GM12878 (cell line): ENCODE results near the gene ASB2. TPM values are rescaled to one million over a fixed set of nuclear protein-coding genes. Genes with fewer than 3 reads are reported as not detected.
A peak's percentile ranks its signal among the peaks of the same experiment; 100 is the strongest.

ENCODE experiments used
- ATAC-seq: fragments of 200-7000 bp; cut with Tn5 transposase; 3 replicates; pipeline ENCODE4 v1.9.1; 2020; ENCODE audit warnings: mild to moderate bottlenecking, moderate library complexity
- BruUV-seq: library from RNA; stranded (reverse); fragments of 400-500 nt; replicated peaks from 2 replicates; lab custom pipeline; 2021; lab: Mats Ljungman, UMichigan
- CTCF ChIA-PET: fragments of 300-600 bp; sonication (Branson Sonifier 250); formaldehyde crosslinking; extraction: SDS; loops from one replicate; lab custom pipeline; 2021; ENCODE audit warnings: inconsistent platforms; lab: Yijun Ruan, JAX
- POLR2A ChIA-PET: fragments of 350-600 bp; formaldehyde crosslinking; extraction: SDS; loops from one replicate; lab custom pipeline; 2021; ENCODE audit warnings: inconsistent platforms; lab: Charles Lee
- RAD21 ChIA-PET: fragments of 300-600 bp; sonication (Branson Sonifier 250); formaldehyde crosslinking; loops from one replicate; lab custom pipeline; 2023; ENCODE audit warnings: antibody characterized with exemption; ENCODE audit not compliant: unreplicated experiment; lab: Charles Lee
- SMC1A ChIA-PET: fragments of 300-600 bp; sonication (Branson Sonifier 250); formaldehyde crosslinking; loops from one replicate; lab custom pipeline; 2023; ENCODE audit not compliant: unreplicated experiment, uncharacterized antibody; lab: Charles Lee
- DNase-seq: peaks from one replicate; pipeline ENCODE4 v3.0.0-alpha.2; 2011; ENCODE audit warnings: low read depth, low spot score
- FAIRE-seq: peaks from 3 replicates; lab custom pipeline; 2011; peaks lifted over from hg19 to GRCh38; lab: Jason Lieb, UNC
- H2AFZ ChIP-seq: 2 replicates; pipeline ENCODE4 v1.6.0; 2011; ENCODE audit warnings: low read depth, low read length, control low read depth; ENCODE audit not compliant: control insufficient read depth
- H3K27ac ChIP-seq: 2 replicates; pipeline ENCODE4 v1.5.1; 2011; ENCODE audit warnings: control low read depth; ENCODE audit not compliant: control insufficient read depth, insufficient read depth
- H3K27me3 ChIP-seq, 2 experiments: replicated peaks in 1 of 2; 2 replicates each; pipeline versions ENCODE4 v1.6.0 to v1.6.1; 2011; ENCODE audit warnings: low read length in 1 of 2; ENCODE audit not compliant: control insufficient read depth in 2 of 2, insufficient read depth in 2 of 2
- H3K36me3 ChIP-seq, 2 experiments: 2 replicates each; pipeline ENCODE4 v1.5.1; 2011; ENCODE audit warnings: low read length in 1 of 2; ENCODE audit not compliant: control insufficient read depth in 2 of 2, insufficient read depth in 2 of 2
- H3K4me1 ChIP-seq: 2 replicates; pipeline ENCODE4 v1.6.1; 2011; ENCODE audit warnings: mild to moderate bottlenecking, low read length, moderate library complexity, mixed read lengths; ENCODE audit not compliant: control insufficient read depth, insufficient read depth
- H3K4me2 ChIP-seq: 2 replicates; pipeline ENCODE4 v1.6.0; 2011; ENCODE audit warnings: control low read depth; ENCODE audit not compliant: control insufficient read depth, insufficient read depth
- H3K4me3 ChIP-seq: fragments of 200-600 bp; sonication (generic); 2 replicates; pipeline ENCODE4 v1.5.1; 2016
- H3K79me2 ChIP-seq: 2 replicates; pipeline ENCODE4 v1.6.0; 2011; ENCODE audit warnings: low read length; ENCODE audit not compliant: control insufficient read depth, insufficient read depth
- H3K9ac ChIP-seq: 2 replicates; pipeline ENCODE4 v1.8.0; 2011; ENCODE audit warnings: low read length, control low read depth, mixed read lengths; ENCODE audit not compliant: control insufficient read depth, insufficient read depth
- H3K9me3 ChIP-seq: replicated peaks from 3 replicates; pipeline ENCODE4 v1.5.1; 2011; ENCODE audit warnings: mild to moderate bottlenecking, low read length; ENCODE audit not compliant: control insufficient read depth, insufficient read depth
- H4K20me1 ChIP-seq: 2 replicates; pipeline ENCODE4 v1.6.0; 2011; ENCODE audit not compliant: control insufficient read depth, insufficient read depth
- BACH1 ChIP-seq: fragments of 450-650 bp; IDR thresholded peaks from 2 replicates; pipeline ENCODE4 v1.6.1; 2017; ENCODE audit warnings: mild to moderate bottlenecking, borderline replicate concordance
- CREM ChIP-seq: IDR thresholded peaks from 2 replicates; pipeline ENCODE4 v1.6.1; 2014; ENCODE audit warnings: antibody characterized with exemption, low read depth
- EP300 ChIP-seq, 2 experiments: fragments of 150-350 bp in 1 of 2; IDR thresholded peaks; 2 replicates each; pipeline ENCODE4 v1.6.1; 2011 to 2012; ENCODE audit warnings: low read depth in 2 of 2, low read length in 2 of 2, borderline replicate concordance in 1 of 2, improper control_type of control experiment in 1 of 2, inconsistent platforms in 1 of 2; ENCODE audit not compliant: control insufficient read depth in 1 of 2
- MEF2A ChIP-seq: IDR thresholded peaks from 2 replicates; pipeline ENCODE4 v1.6.1; 2011; ENCODE audit warnings: low read depth, mild to moderate bottlenecking, low read length, moderate library complexity; ENCODE audit not compliant: insufficient read depth
- WGBS: methylation state at CpG from one replicate; pipeline ENCODE4 v1.1.6; 2016; ENCODE audit warnings: low lambda C conversion rate; ENCODE audit not compliant: insufficient replicate concordance, insufficient coverage; ENCODE audit errors: missing lambda C conversion rate; 5-methylcytosine and 5-hydroxymethylcytosine counted together
- in situ Hi-C: fragments of 300-500 bp; cut with MboI; formaldehyde crosslinking; loops from 9 replicates; pipeline ENCODE4 v1.14.3; 2018; ENCODE audit warnings: mixed read lengths
- intact Hi-C: fragments of 100-400 bp; cut with micrococcal nuclease; formaldehyde crosslinking; loops from one replicate; pipeline ENCODE4 v1.14.2; 2022; ENCODE audit not compliant: unreplicated experiment
- polyA plus RNA-seq, 11 experiments: library from polyadenylated mRNA; depleted of rRNA in 4 of 11; unstranded in 6 of 11; stranded (reverse) in 5 of 11; fragments of >200 nt; fragmentation: Nextera tagmentation in 4 of 11; fragmentation: Illumina TruSeq in 1 of 11; extraction: Ambion mirVana in 4 of 11; extraction: Trizol in 1 of 11; gene quantifications; 1 replicate in 1 of 11; 2 replicates in 10 of 11; pipeline versions ENCODE4 v1.2.1 to v1.2.3, GENCODE V29; 2011 to 2016; ENCODE audit warnings: inconsistent platforms in 2 of 11, missing spikeins in 2 of 11, low read depth in 1 of 11
- total RNA-seq, 4 experiments: library from RNA; depleted of rRNA in 3 of 4; stranded (reverse); fragments of >200 nt in 3 of 4; fragmentation: Illumina TruSeq in 1 of 4; extraction: Trizol in 1 of 4; gene quantifications; 2 replicates each; pipeline versions ENCODE4 v1.2.1 to v1.2.3, GENCODE V29; 2013 to 2021

The ASB2 gene
- total and polyA plus RNA-seq, 10 of the 15 experiments (the other 5 are each of a cell fraction or from before 2014, with no cell fraction given), result 3.0 to 54.8 (median 33.5) TPM

DNA sequence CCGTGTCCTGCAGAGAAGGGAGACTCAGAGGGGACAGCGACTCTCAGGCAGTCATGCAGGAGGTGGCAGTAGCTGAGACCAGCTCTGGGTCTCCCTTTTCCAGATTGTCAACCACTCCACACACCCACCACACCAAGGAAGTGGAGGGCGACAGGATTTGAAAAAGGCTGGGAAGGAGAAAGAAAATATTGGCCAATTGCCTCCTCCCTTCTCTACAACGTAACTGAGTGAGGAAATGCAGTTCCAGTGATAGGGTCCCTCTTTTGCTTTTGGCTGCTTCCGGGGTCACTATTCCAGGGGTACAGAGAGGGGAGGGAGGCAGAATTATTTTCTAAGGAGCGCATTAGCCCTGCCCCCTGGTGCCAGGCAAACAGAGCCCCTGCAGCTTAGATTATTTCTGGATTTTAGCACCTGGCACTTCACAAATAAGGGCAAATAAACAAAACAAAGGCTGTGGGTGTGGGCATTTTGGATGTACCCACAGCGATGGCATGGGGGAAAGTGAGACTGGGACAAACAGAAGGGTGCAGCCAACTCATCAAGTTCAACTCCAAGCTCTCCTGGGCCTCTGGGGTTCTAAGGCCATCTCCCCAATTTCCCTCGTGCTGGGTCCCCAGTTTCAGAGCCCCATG is 20.4 kb downstream of the ASB2 start:
- Histone ChIP-seq H3K9ac (peak overlapping the region; percentile 80), H3K4me3 (peak overlapping the region; percentile 70), H3K4me1 (peaks cover 83% of the 10 kb centered on the region), H3K36me3 (peaks cover 0 to 2% of the 10 kb centered on the region in 2 experiments; a peak in 1 of 4 replicates), H3K27ac (peak overlapping the region; percentile 91), H3K4me2 (peak overlapping the region; percentile 98), H4K20me1 (no peaks in the 10 kb centered on the region), H2AFZ (peak overlapping the region; percentile 41; the same call in 1 of the 2 replicates), H3K27me3 (no peaks in the 10 kb centered on the region), H3K9me3 (no peaks in the 10 kb centered on the region), H3K79me2 (no peaks in the 10 kb centered on the region; the same call in 1 of the 2 replicates)
- in situ Hi-C loops, result loop anchor here (25.0 kb wide), 2 partner anchors 1194 to 1706 kb away; no protein-coding TSS in a partner anchor
- ChIA-PET POLR2A (interaction anchor here (1.0 to 7.8 kb wide), 6 partner anchors 10 to 43 kb away, joined by 3 to 128 read pairs (median 8); no protein-coding TSS in a partner anchor), CTCF (interaction anchor here (1.0 to 3.7 kb wide), 13 partner anchors 9 to 181 kb away, joined by 3 to 39 read pairs (median 3); partner anchors contain the start of gene ASB2), RAD21 (interaction anchor here (0.9 to 15.3 kb wide), 5 partner anchors 10 to 45 kb away, joined by 3 to 324 read pairs (median 19); partner anchors contain the start of gene ASB2), SMC1A (interaction anchor here (0.9 to 19.5 kb wide), 7 partner anchors 9 to 54 kb away, joined by 3 to 409 read pairs (median 5); partner anchors contain the start of gene ASB2)
- BruUV-seq, result no TSS peak
- intact Hi-C loops, result loop anchor here (2.0 to 5.0 kb wide), 2 partner anchors 15 to 46 kb away; no protein-coding TSS in a partner anchor
- FAIRE-seq (no peak), ATAC-seq (no peak), DNase-seq (no peak)
- TF ChIP-seq CREM (0 out of 2 replicates have a peak, but pooled peaks have one; percentile 2), BACH1 (no peak), EP300 (IDR thresholded peaks at IDR 0.05; ENCODE audit: borderline replicate concordance in 1 of 2, control insufficient read depth in 1 of 2, low read depth in 2 of 2, low read length in 2 of 2) (0 out of 4 replicates have a peak, but pooled peaks of 1 of the 2 experiments have one; percentile 29), MEF2A (no peak)
- WGBS, result 43% methylated on average over 8 of the region's 8 CpGs
